Measurements from ENCODE around the gene XKR7. TPM values are rescaled to one million over a fixed set of nuclear protein-coding genes. Genes with fewer than 3 reads are reported as not detected.

The XKR7 gene
- total and polyA plus RNA-seq, 9 donors = 0.04 to 0.21 (median 0.07) TPM

DNA sequence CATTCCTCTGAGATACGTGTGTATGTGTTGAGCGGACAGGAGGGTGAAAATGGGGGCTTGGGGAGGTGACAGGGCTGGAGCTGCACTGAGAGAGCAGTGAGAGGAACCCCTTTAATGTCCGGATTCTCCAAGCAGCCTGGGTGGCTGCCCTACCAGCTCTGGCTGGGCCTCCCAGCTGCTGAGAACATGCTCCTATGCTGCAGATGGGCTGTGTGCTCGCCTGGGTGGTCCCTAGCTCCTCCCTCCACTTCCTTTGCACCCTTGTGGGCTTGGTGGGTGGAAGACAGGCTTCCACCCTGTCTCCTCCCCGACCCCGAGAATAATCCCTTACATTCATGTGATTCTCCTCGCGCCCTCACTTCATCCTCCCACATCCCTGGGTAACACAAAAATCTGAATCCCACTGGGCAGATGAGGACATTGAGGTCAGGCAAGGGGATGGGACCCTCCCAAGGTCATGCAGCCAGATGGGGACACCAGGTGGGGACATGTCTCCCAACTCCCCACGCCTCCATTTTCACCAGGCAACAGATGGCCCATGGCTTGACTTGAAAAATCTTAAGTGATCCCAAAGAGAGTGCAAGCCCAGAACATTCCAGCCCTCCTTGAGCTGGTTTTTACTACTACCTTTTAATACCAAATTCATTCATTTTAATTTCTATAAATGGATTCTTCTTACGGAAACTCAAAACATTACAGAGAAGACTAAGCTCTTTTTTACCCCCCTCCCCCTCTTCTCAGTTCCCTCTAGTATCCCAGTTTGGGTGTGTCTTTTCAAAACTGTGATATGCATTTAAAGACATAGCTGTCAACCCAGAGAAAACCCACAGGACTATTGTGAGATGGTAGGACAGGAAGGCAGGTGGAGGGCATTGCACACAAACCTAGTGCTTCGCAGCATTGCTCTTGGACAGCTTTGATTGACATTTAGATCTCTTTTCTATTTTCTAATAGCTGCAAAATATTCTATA lies 11.1 kb upstream of the XKR7 start:
- H3K27ac ChIP-seq (ENCODE audit: low read length) = no peak overlapping the region
- no peak overlapping the region for H3K4me3 ChIP-seq (ENCODE audit: low read length)
- no peaks in the 10 kb centered on the region for H3K27me3 ChIP-seq (ENCODE audit: control insufficient read depth, insufficient read depth, low read length)
- H3K36me3 ChIP-seq (ENCODE audit: control insufficient read depth, insufficient read depth, low read length) = no peaks in the 10 kb centered on the region
- 14% methylated on average over 3 of the region's 11 CpGs for WGBS (ENCODE audit: insufficient coverage)
- DNase-seq = peak; percentile 30
- H3K4me1 ChIP-seq (ENCODE audit: control insufficient read depth, insufficient read depth, low read length) = no peaks in the 10 kb centered on the region
- no peaks in the 10 kb centered on the region for H3K9me3 ChIP-seq (replicated peaks; ENCODE audit: control insufficient read depth, low read depth, low read length)

- no peak overlapping the region for H3K27ac ChIP-seq (ENCODE audit: low read length)
- no peak overlapping the region for H3K4me3 ChIP-seq (ENCODE audit: low read length)
- H3K9me3 ChIP-seq (replicated peaks; ENCODE audit: control insufficient read depth, low read depth, low read length) = no peaks in the 10 kb centered on the region
- WGBS (ENCODE audit: insufficient coverage) = no CpG with 5 or more reads among the region's 2 CpGs
- DNase-seq = no peak
- peaks cover 16% of the 10 kb centered on the region for H3K27me3 ChIP-seq (ENCODE audit: control insufficient read depth, insufficient read depth, low read length)
- no peaks in the 10 kb centered on the region for H3K4me1 ChIP-seq (ENCODE audit: control insufficient read depth, insufficient read depth, low read length)
- no peaks in the 10 kb centered on the region for H3K36me3 ChIP-seq (ENCODE audit: control insufficient read depth, insufficient read depth, low read length)
Measured at GRCh38 chr20:31962761-31963160, 5.2 kb upstream of the XKR7 start.

GRCh38 chr20:31963889-31964288 lies 4.1 kb upstream of the XKR7 start:
- Histone ChIP-seq H3K36me3 (ENCODE audit: control insufficient read depth, insufficient read depth, low read length) (no peaks in the 10 kb centered on the region), H3K9me3 (replicated peaks; ENCODE audit: control insufficient read depth, low read depth, low read length) (no peaks in the 10 kb centered on the region), H3K4me1 (ENCODE audit: control insufficient read depth, insufficient read depth, low read length) (peaks cover 2% of the 10 kb centered on the region), H3K27me3 (ENCODE audit: control insufficient read depth, insufficient read depth, low read length) (peaks cover 19% of the 10 kb centered on the region), H3K4me3 (ENCODE audit: low read length) (no peak overlapping the region), H3K27ac (ENCODE audit: low read length) (no peak overlapping the region)
- no peak for DNase-seq
- WGBS (ENCODE audit: insufficient coverage) = 69% methylated on average over 6 of the region's 6 CpGs

DNA sequence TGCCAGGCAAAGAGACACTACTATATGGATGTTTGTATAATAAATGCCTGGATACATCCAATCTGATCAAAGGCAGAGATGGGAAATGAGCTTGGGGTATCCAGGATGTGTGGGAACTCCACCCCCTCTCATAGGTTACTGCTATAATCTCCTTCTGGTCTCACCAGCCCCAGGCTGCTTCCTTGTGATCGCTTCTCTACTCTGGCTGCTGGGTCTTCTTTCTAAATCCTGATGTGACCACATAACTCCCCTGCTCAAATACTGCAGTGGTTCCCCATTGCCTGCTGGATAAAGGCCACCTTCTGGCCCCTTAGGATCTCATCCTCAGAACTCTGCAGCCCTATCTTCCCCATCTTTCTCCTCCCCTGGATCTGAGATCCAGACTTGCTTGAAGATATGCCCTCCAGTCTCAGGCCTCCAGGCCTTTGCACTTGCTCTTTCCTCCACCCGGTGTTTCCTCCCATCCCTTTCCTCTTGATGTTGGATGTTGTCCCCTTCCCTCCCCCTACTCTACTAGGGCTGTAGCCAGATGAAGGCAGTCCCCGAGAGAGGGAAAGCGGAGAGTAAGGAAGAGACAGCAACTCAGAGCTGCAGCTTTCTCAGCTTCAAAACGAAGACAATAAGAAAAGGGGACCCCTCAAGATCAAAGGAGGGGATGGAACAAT lies 828 bp upstream of the XKR7 start:
- H3K27ac ChIP-seq (ENCODE audit: low read length) = no peak overlapping the region
- H3K4me1 ChIP-seq (ENCODE audit: control insufficient read depth, insufficient read depth, low read length) = peaks cover 2% of the 10 kb centered on the region
- no peaks in the 10 kb centered on the region for H3K36me3 ChIP-seq (ENCODE audit: control insufficient read depth, insufficient read depth, low read length)
- no peak for DNase-seq
- peaks cover 27% of the 10 kb centered on the region for H3K27me3 ChIP-seq (ENCODE audit: control insufficient read depth, insufficient read depth, low read length)
- no peak overlapping the region for H3K4me3 ChIP-seq (ENCODE audit: low read length)
- H3K9me3 ChIP-seq (replicated peaks; ENCODE audit: control insufficient read depth, low read depth, low read length) = no peaks in the 10 kb centered on the region
- WGBS (ENCODE audit: insufficient coverage) = 14% methylated on average over 1 of the region's 5 CpGs

DNA sequence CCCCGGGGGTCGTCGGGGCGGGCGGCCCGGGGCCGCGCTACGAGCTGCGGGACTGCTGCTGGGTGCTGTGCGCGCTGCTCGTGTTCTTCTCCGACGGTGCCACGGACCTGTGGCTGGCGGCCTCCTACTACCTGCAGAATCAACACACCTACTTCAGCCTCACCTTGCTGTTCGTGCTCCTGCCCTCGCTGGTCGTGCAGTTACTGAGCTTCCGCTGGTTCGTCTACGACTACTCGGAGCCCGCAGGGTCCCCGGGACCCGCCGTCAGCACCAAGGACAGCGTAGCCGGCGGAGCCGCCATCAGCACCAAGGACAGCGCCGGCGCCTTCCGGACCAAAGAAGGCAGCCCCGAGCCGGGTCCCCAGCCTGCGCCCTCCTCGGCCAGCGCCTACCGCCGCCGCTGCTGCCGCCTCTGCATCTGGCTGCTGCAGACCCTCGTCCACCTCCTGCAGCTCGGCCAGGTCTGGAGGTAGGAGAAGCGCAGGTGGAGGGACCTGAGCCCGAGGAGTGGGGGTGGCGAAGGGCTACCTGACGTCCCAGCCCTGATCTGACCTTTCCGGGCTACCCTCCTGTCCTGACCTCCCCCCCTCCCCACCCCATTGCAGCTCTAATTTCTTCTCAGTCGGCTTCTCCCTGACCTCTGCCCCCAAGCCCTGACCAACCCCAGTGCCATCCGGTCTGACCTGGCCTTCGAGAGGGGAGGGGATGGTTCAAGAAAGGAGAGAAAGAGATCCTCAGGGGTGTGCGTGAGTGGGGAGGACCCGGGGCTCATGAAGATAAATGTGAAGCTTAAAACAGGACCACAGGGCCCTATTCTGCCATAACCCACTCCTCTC lies 558 bp downstream of the XKR7 start:
- WGBS (ENCODE audit: insufficient coverage) = under 1% methylated on average over 45 of the region's 57 CpGs
- peaks cover 27% of the 10 kb centered on the region for H3K27me3 ChIP-seq (ENCODE audit: control insufficient read depth, insufficient read depth, low read length)
- H3K36me3 ChIP-seq (ENCODE audit: control insufficient read depth, insufficient read depth, low read length) = no peaks in the 10 kb centered on the region
- no peak overlapping the region for H3K4me3 ChIP-seq (ENCODE audit: low read length)
- no peak overlapping the region for H3K27ac ChIP-seq (ENCODE audit: low read length)
- peaks cover 2% of the 10 kb centered on the region for H3K4me1 ChIP-seq (ENCODE audit: control insufficient read depth, insufficient read depth, low read length)
- peak; percentile 83 for DNase-seq
- H3K9me3 ChIP-seq (replicated peaks; ENCODE audit: control insufficient read depth, low read depth, low read length) = no peaks in the 10 kb centered on the region

GRCh38 chr20:31969991-31970390 lies 2.0 kb downstream of the XKR7 start:
- no peak overlapping the region for H3K4me3 ChIP-seq (ENCODE audit: low read length)
- no CpG with 5 or more reads among the region's 5 CpGs for WGBS (ENCODE audit: insufficient coverage)
- peaks cover 30% of the 10 kb centered on the region for H3K27me3 ChIP-seq (ENCODE audit: control insufficient read depth, insufficient read depth, low read length)
- H3K27ac ChIP-seq (ENCODE audit: low read length) = no peak overlapping the region
- H3K4me1 ChIP-seq (ENCODE audit: control insufficient read depth, insufficient read depth, low read length) = peaks cover 2% of the 10 kb centered on the region
- no peak for DNase-seq
- no peaks in the 10 kb centered on the region for H3K36me3 ChIP-seq (ENCODE audit: control insufficient read depth, insufficient read depth, low read length)
- no peaks in the 10 kb centered on the region for H3K9me3 ChIP-seq (replicated peaks; ENCODE audit: control insufficient read depth, low read depth, low read length)

DNA sequence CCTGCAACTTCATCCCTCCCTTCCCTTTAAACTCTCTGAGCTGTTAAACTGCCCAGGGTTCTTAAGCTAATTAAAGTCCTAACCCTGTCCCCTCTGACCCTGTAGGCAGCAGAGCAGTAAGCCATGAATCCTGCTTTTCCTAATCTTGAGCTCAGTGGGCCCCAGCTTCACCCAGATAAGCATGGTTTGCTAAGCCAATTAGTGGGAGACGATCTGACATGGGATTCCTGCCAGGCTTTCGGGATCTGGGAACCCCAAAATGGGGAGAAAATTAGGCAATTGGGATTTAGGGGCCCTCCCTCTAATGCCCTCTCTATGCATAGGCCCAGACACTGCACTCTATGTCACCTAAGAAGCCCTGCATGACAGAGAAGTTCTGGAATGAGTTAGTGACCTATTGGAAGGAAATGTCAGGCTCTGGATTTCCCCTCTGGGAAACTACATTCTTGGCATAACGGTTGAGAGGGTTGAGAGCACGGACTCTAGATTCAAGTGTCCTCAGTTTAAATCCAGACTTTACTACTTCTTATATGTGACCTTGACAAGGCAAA lies 4.6 kb downstream of the XKR7 start:
- H3K9me3 ChIP-seq (replicated peaks; ENCODE audit: control insufficient read depth, low read depth, low read length) = no peaks in the 10 kb centered on the region
- no peaks in the 10 kb centered on the region for H3K36me3 ChIP-seq (ENCODE audit: control insufficient read depth, insufficient read depth, low read length)
- WGBS (ENCODE audit: insufficient coverage) = no CpG with 5 or more reads among the region's 4 CpGs
- no peak overlapping the region for H3K4me3 ChIP-seq (ENCODE audit: low read length)
- H3K27me3 ChIP-seq (ENCODE audit: control insufficient read depth, insufficient read depth, low read length) = peaks cover 15% of the 10 kb centered on the region
- peaks cover 2% of the 10 kb centered on the region for H3K4me1 ChIP-seq (ENCODE audit: control insufficient read depth, insufficient read depth, low read length)
- DNase-seq = no peak
- no peak overlapping the region for H3K27ac ChIP-seq (ENCODE audit: low read length)

GRCh38 chr20:31974296-31974695 lies 6.3 kb downstream of the XKR7 start:
- no peak overlapping the region for H3K27ac ChIP-seq (ENCODE audit: low read length)
- peaks cover 6% of the 10 kb centered on the region for H3K27me3 ChIP-seq (ENCODE audit: control insufficient read depth, insufficient read depth, low read length)
- H3K9me3 ChIP-seq (replicated peaks; ENCODE audit: control insufficient read depth, low read depth, low read length) = no peaks in the 10 kb centered on the region
- H3K36me3 ChIP-seq (ENCODE audit: control insufficient read depth, insufficient read depth, low read length) = no peaks in the 10 kb centered on the region
- no peaks in the 10 kb centered on the region for H3K4me1 ChIP-seq (ENCODE audit: control insufficient read depth, insufficient read depth, low read length)
- no CpG with 5 or more reads among the region's 2 CpGs for WGBS (ENCODE audit: insufficient coverage)
- DNase-seq = no peak
- no peak overlapping the region for H3K4me3 ChIP-seq (ENCODE audit: low read length)

GRCh38 chr20:31974951-31975487 lies 7.1 kb downstream of the XKR7 start:
- no peak for DNase-seq

More at GRCh38 chr20:31974951-31975487, 7.1 kb downstream of the XKR7 start:
- Histone ChIP-seq H3K27ac (ENCODE audit: low read length) (no peak overlapping the region), H3K9me3 (replicated peaks; ENCODE audit: control insufficient read depth, low read depth, low read length) (no peaks in the 10 kb centered on the region), H3K4me1 (ENCODE audit: control insufficient read depth, insufficient read depth, low read length) (no peaks in the 10 kb centered on the region), H3K27me3 (ENCODE audit: control insufficient read depth, insufficient read depth, low read length) (peaks cover 6% of the 10 kb centered on the region), H3K4me3 (ENCODE audit: low read length) (no peak overlapping the region), H3K36me3 (ENCODE audit: control insufficient read depth, insufficient read depth, low read length) (no peaks in the 10 kb centered on the region)
- WGBS (ENCODE audit: insufficient coverage) = 15% methylated on average over 4 of the region's 10 CpGs

Data from muscle of leg (tissue), 11 donors.